GM19372 (cell line): ENCODE data around the gene JAK1.
"Not testable (repeated sequence)": the region's sequence is repeated elsewhere in the genome, so short reads cannot be mapped to it uniquely, and the experiment has no call there.

Experiments
- ATAC-seq: cut with Tn5 transposase; IDR thresholded peaks from one replicate; pipeline ENCODE4 v1.9.1; 2021; ENCODE audit warnings: mild to moderate bottlenecking, low read depth, moderate library complexity; ENCODE audit not compliant: unreplicated experiment

Gene JAK1

DNA sequence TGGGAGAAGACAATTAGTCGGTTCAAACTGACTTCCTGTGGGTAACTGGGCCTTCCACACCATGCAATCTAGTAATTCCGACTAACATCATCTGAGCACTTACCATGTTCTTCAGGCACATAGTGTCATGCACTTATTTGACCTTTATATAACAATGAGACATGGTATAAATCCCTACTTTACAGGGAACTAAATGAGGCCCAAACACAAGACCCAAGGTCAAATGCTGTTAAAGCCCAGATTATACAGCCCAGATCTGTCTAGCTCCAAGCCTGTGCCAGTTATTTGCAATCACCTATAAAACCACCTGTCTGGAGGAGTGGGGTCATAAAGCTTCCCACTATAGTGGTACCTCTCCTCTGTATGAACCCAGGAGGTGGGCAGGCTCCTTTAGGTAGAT is 40.8 kb downstream of the JAK1 start:
- no peak for ATAC-seq

GRCh38 chr1:64923294-64923718 is 43.0 kb downstream of the JAK1 start:
- peak; percentile 71 for ATAC-seq

DNA sequence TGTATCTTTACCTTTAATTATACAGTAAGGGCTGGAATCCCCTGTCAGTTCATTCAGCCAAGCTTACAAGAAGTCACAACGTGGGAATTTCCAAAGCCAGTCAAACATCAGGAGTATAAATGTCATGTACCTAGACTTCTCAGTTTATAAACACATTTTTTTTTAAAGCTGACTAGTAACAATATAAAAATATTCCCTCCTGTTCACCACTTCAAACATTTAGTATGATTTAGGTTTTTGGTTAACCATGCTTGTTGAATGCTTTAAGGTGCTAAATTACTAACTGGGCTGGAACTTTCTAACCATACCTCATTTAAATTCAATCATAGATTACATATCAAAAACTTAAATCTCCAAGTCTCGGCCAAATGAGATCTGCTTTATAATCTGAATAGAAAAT is 44.0 kb downstream of the JAK1 start:
- no peak for ATAC-seq

DNA sequence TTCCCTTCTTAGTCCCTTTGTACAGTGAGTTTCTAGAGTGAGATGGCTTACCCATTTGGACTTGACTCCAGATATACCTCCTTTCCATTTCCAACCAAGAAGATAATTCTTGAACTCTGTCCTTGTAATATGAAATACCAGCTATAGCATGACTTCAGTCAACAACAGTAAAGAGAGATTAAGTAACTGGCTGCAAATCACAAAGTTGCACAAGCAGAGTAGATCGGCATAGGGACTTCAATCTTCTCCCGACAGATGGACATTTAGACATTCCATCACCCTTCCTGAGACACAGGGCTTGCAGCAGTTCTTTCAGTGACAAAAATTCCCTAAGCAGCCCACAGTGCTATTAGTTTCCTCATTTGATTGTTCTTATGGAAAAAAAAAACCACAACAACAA is 44.6 kb downstream of the JAK1 start:
- no peak for ATAC-seq

DNA sequence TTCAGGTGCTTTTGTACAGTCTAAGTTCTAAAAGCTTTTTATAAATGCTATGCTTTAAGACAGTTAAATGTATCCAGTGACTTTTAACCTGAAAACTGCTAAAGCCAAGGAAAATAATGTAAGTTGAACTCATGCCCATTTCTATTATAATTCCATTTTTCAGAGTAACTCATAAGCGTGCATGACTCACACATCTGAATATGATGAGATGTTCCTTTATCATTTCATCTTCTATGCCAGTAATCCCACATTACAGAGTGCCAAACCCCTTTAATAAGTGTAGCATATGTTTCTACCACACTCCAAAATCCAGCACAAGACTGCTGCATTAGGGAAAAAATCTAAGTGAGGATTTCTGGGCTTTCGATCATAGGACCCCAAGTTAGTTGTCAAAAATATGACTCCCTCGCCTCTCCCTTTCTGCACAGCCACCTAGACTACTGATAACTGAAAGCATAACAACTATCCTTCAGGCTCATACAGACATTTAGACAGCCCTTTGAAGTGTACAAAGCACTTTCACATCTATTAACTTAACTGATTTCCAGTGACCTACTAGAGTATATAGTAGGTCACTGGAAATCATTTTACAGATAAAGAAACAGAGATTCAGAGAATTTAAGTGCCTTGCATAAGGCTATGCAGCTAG is 45.3 kb downstream of the JAK1 start:
- no peak for ATAC-seq

GRCh38 chr1:64919120-64919519 is 47.2 kb downstream of the JAK1 start:
- not testable (repeated sequence) for ATAC-seq

DNA sequence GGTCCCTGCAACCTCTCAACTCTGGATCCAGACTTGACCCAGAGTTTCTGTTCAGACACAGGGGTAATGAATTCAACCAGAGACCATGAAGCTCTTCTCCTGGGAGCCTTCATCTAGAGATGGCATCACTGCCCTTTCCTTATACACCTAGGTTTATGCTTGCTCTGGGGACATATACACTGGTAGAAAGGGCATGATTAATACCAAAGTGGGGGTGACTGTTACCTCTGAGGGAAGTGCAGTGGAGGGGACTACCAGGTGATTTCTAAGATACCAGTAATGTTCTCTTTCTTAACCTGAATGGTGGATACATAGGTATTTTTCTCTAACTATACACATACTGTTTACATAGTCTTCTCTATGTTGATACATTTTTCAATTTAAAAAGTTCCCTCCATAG is 48.4 kb downstream of the JAK1 start:
- ATAC-seq, result no peak

- ATAC-seq, result no peak
These were observed 49.0 kb downstream of the JAK1 start for GRCh38 chr1:64917328-64917861.

GRCh38 chr1:64915381-64916274 is 50.7 kb downstream of the JAK1 start:
- no peak for ATAC-seq

DNA sequence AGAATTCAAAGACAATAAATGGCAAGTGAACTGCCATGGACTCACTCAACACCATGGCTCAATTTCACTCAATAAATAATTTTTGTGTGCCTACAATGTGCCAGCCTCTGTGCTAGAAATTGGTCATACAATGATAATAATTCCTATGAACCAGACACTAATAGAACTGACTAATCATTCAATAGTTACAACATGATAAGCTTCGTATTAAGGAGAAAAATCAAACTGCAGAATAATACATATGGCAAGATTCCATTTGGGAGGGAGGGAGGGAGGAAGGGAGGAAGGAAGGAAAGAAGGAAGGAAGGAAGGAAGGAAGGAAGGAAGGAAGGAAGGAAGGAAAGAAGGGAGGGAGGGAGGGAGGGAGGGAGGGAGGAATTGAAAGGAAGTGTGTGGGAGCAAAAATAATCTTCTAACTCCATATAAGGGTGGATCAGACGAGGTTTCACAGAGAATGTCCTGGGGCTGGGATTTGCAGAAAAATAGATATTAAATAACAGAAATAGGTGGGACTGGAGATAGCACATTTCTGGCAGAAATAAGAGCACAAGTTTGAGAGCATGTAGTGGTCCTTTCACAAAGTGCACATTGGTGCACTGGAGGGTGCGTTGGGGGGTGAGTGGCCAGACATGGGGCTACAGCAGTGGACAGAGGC is 52.9 kb downstream of the JAK1 start:
- ATAC-seq, result no peak

- no peak for ATAC-seq
These were observed 54.2 kb downstream of the JAK1 start for GRCh38 chr1:64912191-64912590.

DNA sequence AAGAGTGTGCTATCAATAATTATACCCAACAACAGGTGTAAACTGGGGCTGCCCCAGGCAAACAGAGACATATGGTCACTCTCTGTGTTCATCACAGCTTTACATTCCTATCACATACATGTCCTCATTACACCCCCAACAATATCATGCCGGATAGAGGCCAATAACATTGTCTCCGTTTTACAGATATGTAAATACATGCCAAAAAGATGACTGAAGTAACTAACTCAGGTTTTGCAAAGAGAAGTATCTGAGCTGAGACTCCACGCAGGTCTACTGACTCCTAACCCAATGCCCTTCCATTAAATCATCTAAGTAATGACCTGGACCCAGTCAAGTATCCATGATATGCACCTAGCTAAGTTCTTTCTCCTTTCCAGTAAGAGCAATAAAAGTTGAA is 55.0 kb downstream of the JAK1 start:
- no peak for ATAC-seq

DNA sequence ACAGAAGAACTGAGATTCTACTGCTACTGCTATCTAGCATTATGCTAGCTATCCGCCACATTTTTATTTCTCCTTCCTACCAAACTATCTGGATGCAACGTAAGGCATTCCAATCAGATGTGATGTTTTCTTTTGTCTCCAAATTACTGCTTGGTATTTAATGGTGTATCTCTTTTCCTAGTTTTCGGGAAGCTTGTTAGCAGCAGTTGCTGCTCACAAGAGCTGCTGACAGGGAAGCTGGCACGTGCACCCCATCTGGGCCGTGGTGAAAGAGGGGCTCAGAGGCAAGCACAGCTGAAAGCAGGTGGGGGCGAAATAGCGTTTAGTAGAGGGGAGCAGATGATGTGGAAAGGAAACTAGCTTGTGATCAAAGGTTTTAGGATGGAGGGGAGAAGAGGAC is 57.3 kb downstream of the JAK1 start:
- no peak for ATAC-seq

- ATAC-seq, result no peak
These were observed 57.8 kb downstream of the JAK1 start for GRCh38 chr1:64908575-64908974.

GRCh38 chr1:64906447-64906846 is 59.9 kb downstream of the JAK1 start:
- no peak for ATAC-seq

GRCh38 chr1:64903593-64903992 is 62.8 kb downstream of the JAK1 start:
- no peak for ATAC-seq

GRCh38 chr1:64901663-64902062 is 64.7 kb downstream of the JAK1 start:
- ATAC-seq, result no peak

DNA sequence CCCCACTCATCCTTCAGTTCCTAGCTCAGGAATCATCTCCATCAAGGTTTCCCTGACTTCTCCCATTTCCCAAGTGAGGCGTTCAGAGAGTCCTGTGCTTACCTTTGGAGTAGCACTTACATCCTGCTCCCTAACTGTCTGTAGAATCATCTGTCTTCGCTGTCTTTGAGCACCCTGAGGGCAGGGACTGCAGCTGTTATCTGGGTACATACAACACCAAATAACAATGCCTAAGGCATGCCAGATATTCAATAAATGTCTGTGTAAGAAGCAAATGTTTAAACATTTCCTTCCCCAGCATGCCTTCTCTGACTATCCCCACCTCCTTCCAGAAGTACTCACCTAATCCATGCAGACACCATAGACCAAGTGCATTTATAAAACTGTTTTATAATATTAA is 65.4 kb downstream of the JAK1 start:
- ATAC-seq, result no peak

GRCh38 chr1:64898107-64898861 is 68.1 kb downstream of the JAK1 start:
- peak; percentile 61 for ATAC-seq

DNA sequence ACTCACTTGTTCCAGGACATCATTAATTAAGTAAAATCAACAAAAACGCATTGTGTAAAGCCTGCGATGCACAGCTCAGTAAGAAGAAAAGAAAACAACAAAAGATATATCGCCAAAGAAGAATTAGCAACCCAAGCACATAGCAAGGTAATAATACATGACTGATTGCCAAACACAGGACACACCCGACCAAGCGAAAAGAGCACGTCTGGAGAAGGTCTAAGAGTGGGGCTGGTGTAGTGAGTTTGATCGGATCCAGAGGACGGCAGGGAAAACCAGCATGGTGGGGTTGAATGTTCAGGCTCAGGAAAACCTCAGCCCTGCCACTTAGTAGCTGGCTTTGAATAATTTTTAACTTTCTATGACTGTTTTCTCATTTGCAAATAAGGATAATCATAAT is 69.8 kb downstream of the JAK1 start:
- ATAC-seq, result no peak
